Prostate gland (tissue), 2 donors: ENCODE measurements around the gene LENG8. TPM values are rescaled to one million over a fixed set of nuclear protein-coding genes. Genes with fewer than 3 reads are reported as not detected.

Experiments
- DNase-seq: peaks from one replicate; pipeline ENCODE4 v3.0.0-alpha.2; 2019; ENCODE audit warnings: low spot score
- H3K27ac ChIP-seq, 2 donors: fragments of 200-600 bp; sonication (generic); 2 replicates each; pipeline ENCODE4 v1.5.1; 2017 to 2019
- H3K27me3 ChIP-seq: fragments of 200-600 bp; sonication (generic); replicated peaks from 2 replicates; pipeline ENCODE4 v1.5.1; 2019; ENCODE audit not compliant: insufficient read depth
- H3K36me3 ChIP-seq, 2 donors: fragments of 200-600 bp; sonication (generic); 1 replicate in 1 of 2; 2 replicates in 1 of 2; pipeline versions ENCODE4 v1.5.1 to v1.8.1; 2017 to 2019
- H3K4me1 ChIP-seq: fragments of 200-600 bp; sonication (generic); replicated peaks from 2 replicates; pipeline ENCODE4 v1.5.1; 2019
- H3K4me3 ChIP-seq, 2 donors: fragments of 200-600 bp; sonication (generic); 2 replicates each; pipeline ENCODE4 v1.5.1; 2017 to 2019
- H3K9me3 ChIP-seq: fragments of 200-600 bp; sonication (generic); 2 replicates; pipeline ENCODE4 v1.5.1; 2017
- POLR2A ChIP-seq: fragments of 450-650 bp; IDR thresholded peaks from one replicate; pipeline ENCODE4 v1.6.1; 2016; ENCODE audit warnings: antibody characterized with exemption, mild to moderate bottlenecking
- POLR2AphosphoS5 ChIP-seq: sonication (generic); formaldehyde crosslinking; IDR thresholded peaks from one replicate; pipeline ENCODE4 v1.6.1; 2017; ENCODE audit warnings: antibody characterized with exemption
- WGBS: methylation state at CpG from one replicate; pipeline ENCODE4 v1.1.5; 2018; 5-methylcytosine and 5-hydroxymethylcytosine counted together
- intact Hi-C: fragments of 100-400 bp; cut with DNase I; formaldehyde crosslinking; loops from one replicate; pipeline ENCODE4 v1.14.2; 2022
- total RNA-seq, 2 donors: library from RNA; depleted of rRNA; stranded (reverse); fragments of >200 nt; gene quantifications; one replicate each; pipeline ENCODE4 v1.1.0, GENCODE V29; 2016
- TF ChIP-seq, protein P1 (sequence below), 4 experiments: fragments of 200-600 bp in 2 of 4; fragments of 450-650 bp in 2 of 4; sonication (generic) in 2 of 4; IDR thresholded peaks; 1 replicate in 3 of 4; 2 replicates in 1 of 4; pipeline ENCODE4 v1.5.1; 2016 to 2019; ENCODE audit warnings: antibody characterized with exemption in 4 of 4, mild to moderate bottlenecking in 2 of 4, moderate library complexity in 2 of 4

LENG8 gene
- total RNA-seq, result 100 to 1,000 TPM; 111 to 292 TPM

DNA sequence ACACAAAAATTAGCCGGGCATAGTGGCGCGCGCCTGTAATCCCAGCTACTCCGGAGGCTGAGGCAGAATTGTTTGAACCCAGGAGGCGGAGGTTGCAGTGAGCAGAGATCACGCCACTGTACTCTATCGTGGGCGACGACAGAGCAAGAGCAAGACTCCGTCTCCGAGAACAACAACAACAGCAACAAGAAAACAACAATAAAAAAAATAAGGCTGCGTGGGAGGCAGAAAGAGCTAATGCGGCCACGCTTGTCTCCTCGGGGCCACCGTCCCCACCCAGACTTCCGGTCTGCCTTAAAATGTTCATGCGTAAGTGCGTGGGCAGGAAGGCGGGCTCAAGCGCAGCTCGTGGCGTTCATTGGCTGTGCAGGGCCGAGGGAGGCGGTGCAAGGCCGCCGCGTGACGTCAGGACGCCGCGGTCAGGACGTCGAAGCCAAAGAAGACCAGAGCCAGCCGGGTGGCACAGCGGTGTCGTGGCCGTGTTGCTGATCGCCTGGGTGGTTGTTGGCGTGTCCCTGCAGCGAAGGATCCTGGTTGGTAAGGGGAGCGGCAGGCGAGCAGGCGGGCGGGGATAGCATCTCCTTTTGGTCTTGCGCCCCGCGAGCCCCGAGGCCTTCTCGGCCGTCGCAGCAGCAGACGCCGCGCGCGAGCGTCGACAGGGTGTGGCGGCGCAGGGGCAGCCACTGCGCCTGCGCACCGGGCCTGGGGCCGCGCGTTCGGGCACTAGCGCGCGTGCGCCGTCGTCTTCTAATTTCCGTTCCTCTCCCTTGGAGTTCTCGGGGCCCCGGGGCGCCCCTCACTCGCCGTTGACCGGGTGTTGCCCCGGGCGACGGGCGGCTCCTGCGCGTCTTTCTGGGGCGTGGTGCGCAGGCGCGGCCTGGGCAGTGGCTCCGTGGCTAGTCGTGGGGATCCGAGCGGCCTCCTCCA is at the start of gene LENG8:
Gene LENG8 (plus strand): TSS at position 426 of the 927 bp plus-strand sequence. CDS start 2,146 bp downstream, outside the sequence.
- under 1% methylated on average over 95 of the region's 96 CpGs for WGBS
- Histone ChIP-seq H3K27me3 (no peaks in the 10 kb centered on the region), H3K36me3 (peaks cover 17 to 19% of the 10 kb centered on the region in 2 donors), H3K9me3 (no peaks in the 10 kb centered on the region), H3K4me1 (peaks cover 14% of the 10 kb centered on the region), H3K27ac (peak within 1 kb of the TSS; percentile 95 to 97), H3K4me3 (peak within 1 kb of the TSS; percentile 91 to 94)
- peak; percentile 99 for TF ChIP-seq POLR2AphosphoS5
- peak; percentile 94 for TF ChIP-seq POLR2A
- TF ChIP-seq, protein P1, sequence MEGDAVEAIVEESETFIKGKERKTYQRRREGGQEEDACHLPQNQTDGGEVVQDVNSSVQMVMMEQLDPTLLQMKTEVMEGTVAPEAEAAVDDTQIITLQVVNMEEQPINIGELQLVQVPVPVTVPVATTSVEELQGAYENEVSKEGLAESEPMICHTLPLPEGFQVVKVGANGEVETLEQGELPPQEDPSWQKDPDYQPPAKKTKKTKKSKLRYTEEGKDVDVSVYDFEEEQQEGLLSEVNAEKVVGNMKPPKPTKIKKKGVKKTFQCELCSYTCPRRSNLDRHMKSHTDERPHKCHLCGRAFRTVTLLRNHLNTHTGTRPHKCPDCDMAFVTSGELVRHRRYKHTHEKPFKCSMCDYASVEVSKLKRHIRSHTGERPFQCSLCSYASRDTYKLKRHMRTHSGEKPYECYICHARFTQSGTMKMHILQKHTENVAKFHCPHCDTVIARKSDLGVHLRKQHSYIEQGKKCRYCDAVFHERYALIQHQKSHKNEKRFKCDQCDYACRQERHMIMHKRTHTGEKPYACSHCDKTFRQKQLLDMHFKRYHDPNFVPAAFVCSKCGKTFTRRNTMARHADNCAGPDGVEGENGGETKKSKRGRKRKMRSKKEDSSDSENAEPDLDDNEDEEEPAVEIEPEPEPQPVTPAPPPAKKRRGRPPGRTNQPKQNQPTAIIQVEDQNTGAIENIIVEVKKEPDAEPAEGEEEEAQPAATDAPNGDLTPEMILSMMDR (IDR thresholded peaks at IDR 0.05), result peak in 2 of 4 experiments; percentile 19 to 24
- DNase-seq, result peak; percentile 99
- intact Hi-C loops, result no loop called here

DNA sequence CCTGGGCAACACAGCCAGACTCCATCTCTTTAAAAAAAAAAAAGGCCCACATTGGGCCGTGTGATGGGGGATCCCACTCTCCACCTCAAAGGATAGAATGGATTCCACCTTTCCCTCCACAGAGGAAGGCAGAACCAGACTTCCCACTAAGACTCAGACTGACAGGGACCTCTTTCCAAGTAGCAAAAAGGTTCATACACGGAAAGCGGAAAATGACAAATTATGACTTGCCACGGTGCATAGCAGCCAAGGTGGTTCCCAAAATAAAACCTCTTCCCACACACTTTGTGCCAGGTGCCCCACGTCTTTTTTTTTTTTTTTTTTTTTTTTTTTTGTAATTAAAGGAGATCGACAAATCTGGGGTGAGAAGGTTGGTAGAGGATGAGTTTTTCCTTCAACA is 48.1 kb upstream of the LENG8 start:
- Histone ChIP-seq H3K4me3 (no peak overlapping the region), H3K4me1 (no peaks in the 10 kb centered on the region), H3K27me3 (no peaks in the 10 kb centered on the region), H3K9me3 (no peaks in the 10 kb centered on the region), H3K36me3 (no peaks in the 10 kb centered on the region), H3K27ac (no peak overlapping the region)
- 80% methylated on average over 6 of the region's 6 CpGs for WGBS
- no peak for DNase-seq
- TF ChIP-seq POLR2AphosphoS5 (no peak), POLR2A (no peak)
- TF ChIP-seq, protein P1 (IDR thresholded peaks at IDR 0.05), result no peak
- intact Hi-C loops, result no loop called here

DNA sequence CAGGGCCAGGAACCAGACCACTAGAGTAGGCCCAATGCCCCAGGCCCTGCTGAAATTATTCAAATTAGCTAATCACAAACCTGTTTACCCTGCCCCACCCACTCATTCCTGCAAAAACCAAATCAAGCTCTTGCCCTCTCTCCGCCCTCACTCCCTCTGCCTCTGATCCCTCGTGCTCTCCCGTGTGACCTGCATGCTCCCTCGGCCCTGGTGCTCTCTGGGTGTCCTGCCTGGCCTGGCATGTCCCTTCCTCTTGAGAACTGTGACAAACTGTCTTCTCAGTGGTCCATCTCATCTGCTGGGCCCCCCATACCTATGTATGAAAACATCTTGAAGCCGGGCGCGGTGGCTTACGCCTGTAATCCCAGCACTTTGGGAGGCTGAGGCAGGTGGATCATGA is 45.9 kb upstream of the LENG8 start:
- Histone ChIP-seq H3K27ac (no peak overlapping the region), H3K27me3 (no peaks in the 10 kb centered on the region), H3K36me3 (no peaks in the 10 kb centered on the region), H3K4me1 (no peaks in the 10 kb centered on the region), H3K4me3 (no peak overlapping the region), H3K9me3 (no peaks in the 10 kb centered on the region)
- TF ChIP-seq POLR2AphosphoS5, result no peak
- no peak for TF ChIP-seq POLR2A
- TF ChIP-seq, protein P1 (IDR thresholded peaks at IDR 0.05), result no peak
- DNase-seq, result no peak
- intact Hi-C loops, result no loop called here
- WGBS, result 88% methylated on average over 8 of the region's 8 CpGs

DNA sequence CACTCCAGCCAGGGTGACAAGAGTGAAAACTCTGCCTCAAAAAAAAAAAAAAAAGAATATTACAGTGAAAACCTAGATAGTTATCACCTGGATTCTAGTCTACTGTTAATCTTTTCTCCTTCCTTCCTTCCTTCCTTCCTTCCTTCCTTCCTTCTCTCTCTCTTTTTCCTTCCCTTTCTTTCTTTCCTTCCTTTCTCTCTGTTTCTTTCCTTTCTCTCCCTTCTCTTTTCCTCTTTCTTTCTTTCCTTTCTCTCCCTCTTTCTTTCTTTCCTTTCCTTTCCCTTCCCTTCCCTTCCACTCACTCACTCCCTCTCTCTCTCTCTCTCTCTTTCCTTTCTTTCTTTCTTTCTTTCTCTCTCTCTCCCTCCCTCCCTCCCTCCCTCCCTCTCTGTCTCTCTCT is 43.4 kb upstream of the LENG8 start:
- Histone ChIP-seq H3K4me1 (no peaks in the 10 kb centered on the region), H3K9me3 (no peaks in the 10 kb centered on the region), H3K27ac (no peak overlapping the region), H3K4me3 (no peak overlapping the region), H3K36me3 (no peaks in the 10 kb centered on the region), H3K27me3 (no peaks in the 10 kb centered on the region)
- TF ChIP-seq POLR2A (no peak), POLR2AphosphoS5 (no peak)
- TF ChIP-seq, protein P1 (IDR thresholded peaks at IDR 0.05), result no peak
- no peak for DNase-seq
- intact Hi-C loops, result no loop called here

DNA sequence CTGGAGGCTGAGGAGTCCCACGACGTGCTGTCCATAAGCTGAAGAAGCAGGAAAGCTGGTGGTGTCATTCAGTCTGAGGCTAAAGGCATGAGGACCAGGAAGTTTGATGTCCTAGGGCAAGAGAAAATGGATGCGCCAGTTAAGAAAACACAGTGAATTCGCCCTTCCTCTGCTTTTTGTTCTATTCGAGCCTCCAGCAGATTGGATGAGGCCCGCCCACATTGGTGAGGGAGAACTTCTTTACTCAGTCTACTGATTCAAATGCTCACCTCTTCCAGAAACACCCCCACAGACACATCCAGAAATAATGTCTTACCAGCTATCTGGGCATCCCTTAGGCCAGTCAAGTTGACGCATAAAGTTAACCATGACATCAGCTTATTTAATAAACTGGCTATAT is 41.2 kb upstream of the LENG8 start:
- 83% methylated on average over 7 of the region's 7 CpGs for WGBS
- no peaks in the 10 kb centered on the region for H3K4me1 ChIP-seq
- no peaks in the 10 kb centered on the region for H3K9me3 ChIP-seq
- intact Hi-C loops, result no loop called here
- TF ChIP-seq POLR2A (no peak), POLR2AphosphoS5 (no peak)
- TF ChIP-seq, protein P1 (IDR thresholded peaks at IDR 0.05), result no peak
- DNase-seq, result no peak
- H3K27ac ChIP-seq, result no peak overlapping the region
- no peaks in the 10 kb centered on the region for H3K27me3 ChIP-seq
- no peak overlapping the region for H3K4me3 ChIP-seq
- no peaks in the 10 kb centered on the region for H3K36me3 ChIP-seq
